ENCODE results near the gene LMF1.

Gene LMF1

GRCh38 chr16:852451-853185 is 118.2 kb downstream of the LMF1 start:
- TF ChIP-seq, protein P1, sequence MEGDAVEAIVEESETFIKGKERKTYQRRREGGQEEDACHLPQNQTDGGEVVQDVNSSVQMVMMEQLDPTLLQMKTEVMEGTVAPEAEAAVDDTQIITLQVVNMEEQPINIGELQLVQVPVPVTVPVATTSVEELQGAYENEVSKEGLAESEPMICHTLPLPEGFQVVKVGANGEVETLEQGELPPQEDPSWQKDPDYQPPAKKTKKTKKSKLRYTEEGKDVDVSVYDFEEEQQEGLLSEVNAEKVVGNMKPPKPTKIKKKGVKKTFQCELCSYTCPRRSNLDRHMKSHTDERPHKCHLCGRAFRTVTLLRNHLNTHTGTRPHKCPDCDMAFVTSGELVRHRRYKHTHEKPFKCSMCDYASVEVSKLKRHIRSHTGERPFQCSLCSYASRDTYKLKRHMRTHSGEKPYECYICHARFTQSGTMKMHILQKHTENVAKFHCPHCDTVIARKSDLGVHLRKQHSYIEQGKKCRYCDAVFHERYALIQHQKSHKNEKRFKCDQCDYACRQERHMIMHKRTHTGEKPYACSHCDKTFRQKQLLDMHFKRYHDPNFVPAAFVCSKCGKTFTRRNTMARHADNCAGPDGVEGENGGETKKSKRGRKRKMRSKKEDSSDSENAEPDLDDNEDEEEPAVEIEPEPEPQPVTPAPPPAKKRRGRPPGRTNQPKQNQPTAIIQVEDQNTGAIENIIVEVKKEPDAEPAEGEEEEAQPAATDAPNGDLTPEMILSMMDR (IDR thresholded peaks at IDR 0.05; ENCODE audit: low read depth, low read length, poor library complexity, severe bottlenecking), result no peak
- TF ChIP-seq EZH2phosphoT487 (IDR thresholded peaks at IDR 0.05; ENCODE audit: borderline replicate concordance, low read length), result no peak
- H3K9me3 ChIP-seq (ENCODE audit: control insufficient read depth, insufficient read depth, low read length), result peaks cover 76% of the 10 kb centered on the region

DNA sequence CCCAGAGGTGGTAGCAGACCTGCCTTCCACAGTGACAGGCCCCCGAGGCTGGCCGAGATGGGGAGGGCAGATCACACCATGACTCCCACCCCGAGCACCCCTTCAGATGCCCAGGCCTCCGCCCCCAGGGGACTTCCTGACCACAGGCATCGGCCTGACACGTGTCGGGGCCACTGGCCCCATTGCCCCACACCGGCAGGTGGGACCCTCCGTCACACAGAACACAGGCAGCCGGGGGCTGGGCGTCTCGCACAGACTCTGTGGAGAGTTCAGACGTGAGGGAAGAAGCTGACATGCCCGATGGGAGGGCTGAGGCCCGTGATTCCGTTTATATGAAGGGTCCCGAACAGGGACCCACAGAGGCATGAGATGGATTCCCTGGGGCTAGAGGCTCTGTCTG is 118.9 kb downstream of the LMF1 start:
- no peak for TF ChIP-seq EZH2phosphoT487 (IDR thresholded peaks at IDR 0.05; ENCODE audit: borderline replicate concordance, low read length)
- TF ChIP-seq, protein P1 (IDR thresholded peaks at IDR 0.05; ENCODE audit: low read depth, low read length, poor library complexity, severe bottlenecking), result no peak

More at GRCh38 chr16:852451-853185, 118.2 kb downstream of the LMF1 start:
- H3K27me3 ChIP-seq (ENCODE audit: control insufficient read depth, low read length), result no peaks in the 10 kb centered on the region
- H3K9me2 ChIP-seq (replicated peaks; ENCODE audit: control insufficient read depth, low read length), result no peaks in the 10 kb centered on the region
- H3K4me1 ChIP-seq (ENCODE audit: control insufficient read depth, low read length), result no peaks in the 10 kb centered on the region
- no peak overlapping the region for H3K4me2 ChIP-seq (ENCODE audit: low read length)
- no peak overlapping the region for H3K27ac ChIP-seq (ENCODE audit: low read depth, low read length)
- no peak overlapping the region for H3K4me3 ChIP-seq (ENCODE audit: low read length)
- no peaks in the 10 kb centered on the region for H3K79me2 ChIP-seq (ENCODE audit: control insufficient read depth, low read length)
- H4K20me1 ChIP-seq (ENCODE audit: control insufficient read depth, insufficient read depth, low read depth, low read length), result no peaks in the 10 kb centered on the region
- no peaks in the 10 kb centered on the region for H3K36me3 ChIP-seq (ENCODE audit: control insufficient read depth, low read length)
- H3F3A ChIP-seq (ENCODE audit: control insufficient read depth, insufficient read depth), result no peaks in the 10 kb centered on the region

DNA sequence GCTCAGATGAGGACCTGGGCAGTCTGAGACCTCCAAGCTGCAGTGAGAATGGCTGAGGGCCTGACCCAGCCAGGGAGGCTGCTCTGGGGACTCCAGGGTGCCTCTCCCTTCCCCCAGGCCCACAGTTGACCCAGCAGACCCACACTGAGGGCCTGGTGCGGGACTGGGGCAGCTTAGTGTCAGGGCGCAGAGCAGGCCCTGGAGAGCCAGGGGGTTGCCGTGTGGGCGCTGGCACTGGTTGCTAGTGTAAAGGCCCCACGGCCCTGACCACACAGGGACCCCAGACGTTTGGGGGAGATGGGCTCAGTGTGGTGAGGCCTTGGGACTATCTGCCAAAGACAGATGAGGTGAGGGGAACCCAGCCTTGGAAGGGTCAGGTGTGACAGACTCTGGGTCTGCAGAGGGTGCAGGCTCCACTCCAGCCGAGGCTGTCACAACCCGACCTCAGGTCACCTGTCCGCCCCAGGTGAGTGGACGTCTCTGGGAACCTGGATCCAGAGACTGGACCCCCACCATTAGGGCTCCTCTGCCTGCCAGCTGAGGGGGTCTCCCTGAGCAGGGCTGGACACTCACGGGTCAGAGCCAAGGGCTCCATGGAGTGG is 119.5 kb downstream of the LMF1 start:
- Histone ChIP-seq H3K27ac (ENCODE audit: low read depth, low read length) (no peak overlapping the region), H4K20me1 (ENCODE audit: control insufficient read depth, insufficient read depth, low read depth, low read length) (no peaks in the 10 kb centered on the region), H3K4me1 (ENCODE audit: control insufficient read depth, low read length) (no peaks in the 10 kb centered on the region), H3K36me3 (ENCODE audit: control insufficient read depth, low read length) (no peaks in the 10 kb centered on the region), H3K9me2 (replicated peaks; ENCODE audit: control insufficient read depth, low read length) (no peaks in the 10 kb centered on the region), H3K27me3 (ENCODE audit: control insufficient read depth, low read length) (no peaks in the 10 kb centered on the region), H3K4me3 (ENCODE audit: low read length) (no peak overlapping the region), H3F3A (ENCODE audit: control insufficient read depth, insufficient read depth) (no peaks in the 10 kb centered on the region), H3K9me3 (ENCODE audit: control insufficient read depth, insufficient read depth, low read length) (peaks cover 76% of the 10 kb centered on the region), H3K79me2 (ENCODE audit: control insufficient read depth, low read length) (no peaks in the 10 kb centered on the region), H3K4me2 (ENCODE audit: low read length) (no peak overlapping the region)
- TF ChIP-seq EZH2phosphoT487 (IDR thresholded peaks at IDR 0.05; ENCODE audit: borderline replicate concordance, low read length), result no peak
- TF ChIP-seq, protein P1 (IDR thresholded peaks at IDR 0.05; ENCODE audit: low read depth, low read length, poor library complexity, severe bottlenecking), result no peak

More for the DNA sequence above, 118.9 kb downstream of the LMF1 start:
- Histone ChIP-seq H3K9me2 (replicated peaks; ENCODE audit: control insufficient read depth, low read length) (no peaks in the 10 kb centered on the region), H3K79me2 (ENCODE audit: control insufficient read depth, low read length) (no peaks in the 10 kb centered on the region), H3K36me3 (ENCODE audit: control insufficient read depth, low read length) (no peaks in the 10 kb centered on the region), H3F3A (ENCODE audit: control insufficient read depth, insufficient read depth) (no peaks in the 10 kb centered on the region), H3K4me3 (ENCODE audit: low read length) (no peak overlapping the region), H3K4me2 (ENCODE audit: low read length) (no peak overlapping the region), H3K27me3 (ENCODE audit: control insufficient read depth, low read length) (no peaks in the 10 kb centered on the region), H3K27ac (ENCODE audit: low read depth, low read length) (no peak overlapping the region), H4K20me1 (ENCODE audit: control insufficient read depth, insufficient read depth, low read depth, low read length) (no peaks in the 10 kb centered on the region), H3K9me3 (ENCODE audit: control insufficient read depth, insufficient read depth, low read length) (peaks cover 78% of the 10 kb centered on the region), H3K4me1 (ENCODE audit: control insufficient read depth, low read length) (no peaks in the 10 kb centered on the region)

All from DOHH2 (cell line).